Naive thymus-derived CD4-positive, alpha-beta T cell (primary cell): Measurements from ENCODE around the gene ADD3. TPM values are rescaled to one million over a fixed set of nuclear protein-coding genes. Genes with fewer than 3 reads are reported as not detected.

Experiments used
- ATAC-seq: fragments of 150-1000 bp; cut with Tn5 transposase; 2 replicates; pipeline ENCODE4 v1.10.0; 2021; ENCODE audit warnings: mild to moderate bottlenecking, moderate library complexity
- CTCF ChIA-PET: fragments of 350-600 bp; sonication (Branson Sonifier 250); formaldehyde crosslinking; loops from one replicate; lab custom pipeline; 2021; ENCODE audit warnings: antibody characterized with exemption; lab: Charles Lee
- POLR2A ChIA-PET: fragments of 350-600 bp; sonication (Branson Sonifier 250); formaldehyde crosslinking; loops from one replicate; lab custom pipeline; 2021; ENCODE audit warnings: antibody characterized with exemption, inconsistent platforms; lab: Charles Lee
- DNase-seq, 9 donors: peaks; one replicate each; pipeline versions ENCODE4 v3.0.0 to v3.0.0-alpha.2; 2020 to 2022; ENCODE audit warnings: mixed read lengths in 1 of 9
- H3K27ac ChIP-seq: one replicate; pipeline ENCODE4 v1.7.0; 2013; ENCODE audit warnings: mild to moderate bottlenecking, low read depth, low read length, moderate library complexity
- H3K27me3 ChIP-seq, 2 donors: one replicate each; pipeline ENCODE4 v1.7.0; 2013; ENCODE audit warnings: low read length in 2 of 2, mild to moderate bottlenecking in 2 of 2, moderate library complexity in 2 of 2; ENCODE audit not compliant: control insufficient read depth in 2 of 2, insufficient read depth in 2 of 2
- H3K36me3 ChIP-seq, 3 experiments: 1 replicate in 2 of 3; 2 replicates in 1 of 3; pipeline ENCODE4 v1.7.0; 2013; ENCODE audit warnings: low read length in 3 of 3, mild to moderate bottlenecking in 3 of 3, moderate library complexity in 1 of 3; ENCODE audit not compliant: insufficient read depth in 3 of 3, control insufficient read depth in 2 of 3
- H3K4me1 ChIP-seq, 2 donors: one replicate each; pipeline ENCODE4 v1.7.0; 2013; ENCODE audit warnings: low read length in 2 of 2, mild to moderate bottlenecking in 2 of 2, moderate library complexity in 1 of 2; ENCODE audit not compliant: control insufficient read depth in 2 of 2, insufficient read depth in 2 of 2
- H3K4me3 ChIP-seq: 2 replicates; pipeline ENCODE4 v1.7.0; 2013; ENCODE audit warnings: mild to moderate bottlenecking, low read length
- H3K9me3 ChIP-seq, 3 experiments: 1 replicate in 2 of 3; 2 replicates in 1 of 3; pipeline ENCODE4 v1.7.0; 2013; ENCODE audit warnings: low read length in 3 of 3; ENCODE audit not compliant: control insufficient read depth in 2 of 3
- H3K27ac Mint-ChIP-seq, 9 donors: one replicate each; pipeline ENCODE4 v1.8.0; 2020 to 2022; ENCODE audit warnings: mixed read lengths in 9 of 9, mild to moderate bottlenecking in 8 of 9, moderate library complexity in 5 of 9, inconsistent platforms in 2 of 9
- H3K27me3 Mint-ChIP-seq, 5 donors: one replicate each; pipeline ENCODE4 v1.8.0; 2021 to 2022; ENCODE audit warnings: mixed read lengths in 5 of 5, mild to moderate bottlenecking in 1 of 5
- H3K36me3 Mint-ChIP-seq, 5 donors: one replicate each; pipeline ENCODE4 v1.8.0; 2020 to 2022; ENCODE audit warnings: mixed read lengths in 5 of 5, mild to moderate bottlenecking in 3 of 5, inconsistent platforms in 1 of 5
- H3K4me1 Mint-ChIP-seq, 7 donors: one replicate each; pipeline ENCODE4 v1.8.0; 2020 to 2022; ENCODE audit warnings: mixed read lengths in 7 of 7, mild to moderate bottlenecking in 3 of 7, inconsistent platforms in 1 of 7
- H3K4me3 Mint-ChIP-seq, 10 donors: one replicate each; pipeline ENCODE4 v1.8.0; 2020 to 2022; ENCODE audit warnings: mild to moderate bottlenecking in 10 of 10, mixed read lengths in 10 of 10, moderate library complexity in 6 of 10, inconsistent platforms in 2 of 10
- H3K9me3 Mint-ChIP-seq, 11 donors: one replicate each; pipeline ENCODE4 v1.8.0; 2020 to 2022; ENCODE audit warnings: mixed read lengths in 11 of 11, mild to moderate bottlenecking in 4 of 11, inconsistent platforms in 1 of 11, moderate library complexity in 1 of 11
- intact Hi-C, 2 donors: fragments of 100-400 bp; cut with micrococcal nuclease; formaldehyde crosslinking; loops; one replicate each; pipeline ENCODE4 v1.15.1; 2023
- polyA plus RNA-seq, 2 donors: library from polyadenylated mRNA; unstranded; fragments of 300-500 nt; fragmentation: Illumina TruSeq; gene quantifications; one replicate each; pipeline ENCODE4 v1.2.3, GENCODE V29; 2021
- total RNA-seq, 6 experiments: library from RNA in 5 of 6; stranded (reverse) in 5 of 6; gene quantifications; 1 replicate in 5 of 6; 2 replicates in 1 of 6; pipeline ENCODE4 v1.2.3 and lab custom pipeline; 2021 to 2026

The ADD3 gene
- total and polyA plus RNA-seq, 7 experiments from 2014 or later: 281 to 535 (median 450) TPM

DNA sequence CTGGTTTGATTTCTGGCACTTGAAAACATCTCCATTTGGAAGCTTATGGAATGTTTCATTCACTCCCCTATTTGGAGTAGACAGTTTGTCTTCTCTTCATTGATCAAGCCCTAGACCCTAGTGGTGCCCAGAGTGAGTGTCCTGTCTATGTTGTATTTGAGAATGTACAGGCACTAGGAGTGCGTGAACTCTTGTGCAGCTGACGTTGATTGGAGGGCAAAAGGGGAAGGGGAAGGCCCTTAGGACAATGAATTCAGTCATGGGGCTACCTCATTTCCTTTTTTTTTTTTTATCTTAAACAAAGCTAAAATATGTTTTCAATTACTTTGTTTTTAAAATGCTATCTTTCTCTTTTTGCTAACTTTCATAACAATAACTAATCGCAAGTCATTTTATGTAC is 66.5 kb downstream of the ADD3 start:
- Histone ChIP-seq H3K4me1 (peaks cover 75 to 85% of the 10 kb centered on the region in 2 donors), H3K36me3 (no peaks in the 10 kb centered on the region), H3K9me3 (no peaks in the 10 kb centered on the region), H3K27me3 (no peaks in the 10 kb centered on the region), H3K27ac (peak overlapping the region; percentile 49), H3K4me3 (no peak overlapping the region)
- no peak for ATAC-seq
- peaks cover 0 to 27% (median 9%) of the 10 kb centered on the region in 5 donors for H3K36me3 Mint-ChIP-seq
- H3K27me3 Mint-ChIP-seq: no peaks in the 10 kb centered on the region
- ChIA-PET POLR2A (interaction anchor here (0.5 to 2.2 kb wide), 11 partner anchors 8 to 182 kb away, joined by 3 to 9 read pairs (median 3); no protein-coding TSS in a partner anchor), CTCF (interaction anchor here (0.6 to 2.3 kb wide), 6 partner anchors 14 to 424 kb away, joined by 3 to 5 read pairs (median 4); no protein-coding TSS in a partner anchor)
- peak overlapping the region; percentile 65 to 94 (median 89) for H3K27ac Mint-ChIP-seq
- DNase-seq: no peak
- H3K4me3 Mint-ChIP-seq: peak overlapping the region in 9 of 10 donors; percentile 39 to 78 (median 50)
- intact Hi-C loops: loop anchor here in 1 of 2 donors (10.0 kb wide), 1 partner anchor 791 kb away; no protein-coding TSS in a partner anchor
- H3K4me1 Mint-ChIP-seq: peaks cover 66 to 97% (median 91%) of the 10 kb centered on the region in 7 donors
- H3K9me3 Mint-ChIP-seq: peaks cover 0 to 2% (median 0%) of the 10 kb centered on the region in 11 donors

DNA sequence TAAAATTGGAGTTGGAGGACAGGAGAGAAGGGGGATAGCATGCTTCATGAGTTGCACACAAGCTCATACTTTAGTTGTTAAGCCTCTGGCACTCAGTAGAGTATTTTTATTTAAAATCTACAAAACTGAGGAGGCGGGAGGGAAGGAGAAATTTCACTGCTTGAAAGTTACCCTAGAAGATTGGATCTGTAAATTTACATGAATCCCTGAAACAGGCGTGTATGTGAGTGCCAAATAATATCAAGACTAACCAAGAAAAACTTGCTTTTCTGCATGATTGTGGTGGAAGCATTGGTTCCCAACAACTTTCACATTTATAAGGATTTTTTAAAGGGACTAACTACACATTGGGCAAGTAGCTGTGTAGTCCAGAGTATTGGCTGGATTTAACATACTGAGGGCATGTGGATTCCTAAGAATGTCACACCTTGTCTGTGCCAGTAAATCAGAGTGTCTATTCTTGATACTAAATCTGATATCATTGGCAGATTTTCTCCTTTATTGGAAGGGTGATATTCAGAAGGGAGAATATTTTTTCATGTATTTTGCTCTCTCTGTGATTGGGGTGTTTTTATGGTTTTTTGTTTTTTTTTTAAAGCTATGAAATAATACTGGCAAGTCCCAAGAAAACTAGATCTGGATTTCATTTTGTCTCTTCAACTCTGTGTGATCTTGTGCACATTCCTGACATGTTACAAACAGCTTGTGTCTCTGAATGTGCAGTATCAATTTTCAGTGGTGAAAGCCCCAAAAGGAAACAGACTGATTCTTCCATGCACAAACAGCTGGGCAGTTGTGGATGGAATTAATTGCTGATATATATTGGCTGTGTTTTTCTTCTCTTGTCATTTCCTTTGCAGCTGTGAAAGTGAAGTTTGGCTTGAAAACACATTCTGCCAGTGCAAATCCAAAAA is 67.2 kb downstream of the ADD3 start:
- CTCF ChIA-PET: interaction anchor here (1.1 to 2.3 kb wide), 4 partner anchors 14 to 191 kb away, joined by 3 to 5 read pairs (median 4); no protein-coding TSS in a partner anchor
- ATAC-seq (no peak), DNase-seq (no peak)
- peak overlapping the region; percentile 65 to 94 (median 89) for H3K27ac Mint-ChIP-seq
- POLR2A ChIA-PET: interaction anchor here (0.5 to 2.5 kb wide), 13 partner anchors 9 to 183 kb away, joined by 3 to 9 read pairs (median 3); no protein-coding TSS in a partner anchor
- no peak overlapping the region for H3K4me3 ChIP-seq
- no peaks in the 10 kb centered on the region for H3K36me3 ChIP-seq
- peak overlapping the region; percentile 47 for H3K27ac ChIP-seq
- H3K9me3 Mint-ChIP-seq: peaks cover 0 to 2% (median 0%) of the 10 kb centered on the region in 11 donors
- no peaks in the 10 kb centered on the region for H3K27me3 ChIP-seq
- intact Hi-C loops: loop anchor here (5.0 to 10.0 kb wide), 5 partner anchors 33 to 790 kb away; partner anchors contain the start of gene MXI1 (in 1 of the 2)
- H3K4me1 Mint-ChIP-seq: peaks cover 65 to 97% (median 89%) of the 10 kb centered on the region in 7 donors
- H3K27me3 Mint-ChIP-seq: no peaks in the 10 kb centered on the region
- peaks cover 0 to 31% (median 9%) of the 10 kb centered on the region in 5 donors for H3K36me3 Mint-ChIP-seq
- peaks cover 73 to 85% of the 10 kb centered on the region in 2 donors for H3K4me1 ChIP-seq
- H3K4me3 Mint-ChIP-seq: peak overlapping the region; percentile 10 to 84 (median 57)
- no peaks in the 10 kb centered on the region for H3K9me3 ChIP-seq

DNA sequence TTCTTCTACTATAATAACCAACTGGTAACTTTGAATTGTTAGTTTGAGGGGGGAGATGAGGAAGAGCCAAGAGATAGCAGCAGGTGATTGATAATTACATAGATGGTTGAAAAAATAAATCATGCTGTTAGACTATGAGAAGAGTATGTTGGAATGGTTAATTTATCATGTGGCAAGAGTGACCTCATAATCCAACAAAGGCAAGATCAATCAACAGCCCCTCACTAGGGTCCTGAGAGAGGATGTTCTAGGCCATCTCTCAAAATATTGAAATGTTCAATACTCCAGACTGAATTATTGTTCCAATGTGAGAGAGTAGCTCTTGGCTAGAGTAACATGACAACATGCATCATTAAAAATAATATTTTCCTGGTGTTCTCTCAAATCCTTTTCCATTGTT is 67.9 kb downstream of the ADD3 start:
- no peaks in the 10 kb centered on the region for H3K36me3 ChIP-seq
- Mint-ChIP-seq H3K36me3 (peaks cover 0 to 32% (median 10%) of the 10 kb centered on the region in 5 donors), H3K27ac (peak overlapping the region; percentile 65 to 94 (median 88)), H3K4me1 (peaks cover 65 to 97% (median 87%) of the 10 kb centered on the region in 7 donors), H3K4me3 (peak overlapping the region; percentile 3 to 84 (median 57)), H3K27me3 (no peaks in the 10 kb centered on the region), H3K9me3 (peaks cover 0 to 2% (median 0%) of the 10 kb centered on the region in 11 donors)
- DNase-seq: no peak
- ChIA-PET POLR2A (interaction anchor here (0.7 to 2.5 kb wide), 6 partner anchors 13 to 134 kb away, joined by 3 to 9 read pairs (median 4); no protein-coding TSS in a partner anchor), CTCF (interaction anchor here (1.3 to 2.3 kb wide), 2 partner anchors 67 to 192 kb away, joined by 4 to 5 read pairs; no protein-coding TSS in a partner anchor)
- H3K27ac ChIP-seq: peak overlapping the region; percentile 47
- H3K27me3 ChIP-seq: no peaks in the 10 kb centered on the region
- intact Hi-C loops: loop anchor here (1.0 to 10.0 kb wide), 10 partner anchors 17 to 789 kb away; partner anchors contain the start of gene MXI1 (in 1 of the 2)
- H3K4me3 ChIP-seq: no peak overlapping the region
- no peaks in the 10 kb centered on the region for H3K9me3 ChIP-seq
- no peak for ATAC-seq
- H3K4me1 ChIP-seq: peaks cover 69 to 84% of the 10 kb centered on the region in 2 donors

DNA sequence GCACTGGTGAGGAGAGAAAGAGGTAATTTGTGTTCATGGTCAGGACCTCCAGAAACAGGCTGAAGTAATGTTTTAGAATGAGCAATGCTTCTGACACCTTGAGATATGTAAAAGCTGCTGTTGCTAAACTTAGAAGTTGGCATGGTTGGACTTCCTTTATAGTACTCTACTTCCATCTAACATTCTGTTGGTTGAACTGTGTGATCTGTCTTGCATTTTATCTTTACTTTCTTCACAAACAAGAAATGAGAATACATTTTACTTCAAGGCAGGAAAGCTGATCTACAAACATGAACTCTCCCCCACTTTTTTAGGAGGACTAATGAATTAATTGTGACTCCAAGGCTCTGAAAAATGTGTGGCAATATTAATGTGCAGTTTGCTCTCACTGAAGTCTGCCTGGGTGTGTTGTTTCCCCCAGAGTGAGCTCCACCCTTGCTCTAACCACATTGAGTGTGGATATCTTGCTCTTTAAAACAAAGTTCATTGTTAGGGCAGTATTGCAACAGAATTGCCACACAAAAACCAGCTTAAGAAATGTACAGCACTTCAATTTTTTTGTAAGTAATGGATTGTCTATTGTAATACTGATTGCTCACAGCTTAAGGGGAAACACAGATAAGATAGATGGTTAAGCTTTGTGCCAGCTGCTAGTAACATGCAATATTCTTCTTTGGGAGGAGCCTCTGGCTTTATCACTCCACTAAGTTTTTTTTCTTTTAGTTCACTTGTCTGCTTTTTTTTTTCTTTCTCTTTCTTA is 69.0 kb downstream of the ADD3 start:
- Histone ChIP-seq H3K27me3 (no peaks in the 10 kb centered on the region), H3K36me3 (no peaks in the 10 kb centered on the region), H3K4me3 (peak overlapping the region; percentile 21), H3K4me1 (peaks cover 69 to 84% of the 10 kb centered on the region in 2 donors), H3K27ac (peak overlapping the region; percentile 56), H3K9me3 (no peaks in the 10 kb centered on the region)
- H3K27me3 Mint-ChIP-seq: no peaks in the 10 kb centered on the region
- H3K36me3 Mint-ChIP-seq: peaks cover 0 to 36% (median 13%) of the 10 kb centered on the region in 5 donors
- peaks cover 0 to 2% (median 0%) of the 10 kb centered on the region in 11 donors for H3K9me3 Mint-ChIP-seq
- peak overlapping the region; percentile 73 to 92 (median 86) for H3K4me3 Mint-ChIP-seq
- peak overlapping the region; percentile 79 to 97 (median 94) for H3K27ac Mint-ChIP-seq
- POLR2A ChIA-PET: interaction anchor here (0.6 to 2.5 kb wide), 16 partner anchors 8 to 145 kb away, joined by 3 to 19 read pairs (median 4); no protein-coding TSS in a partner anchor
- peaks cover 64 to 97% (median 87%) of the 10 kb centered on the region in 7 donors for H3K4me1 Mint-ChIP-seq
- DNase-seq: peak in 7 of 9 donors; percentile 47 to 74 (median 60)
- CTCF ChIA-PET: interaction anchor here (0.6 to 1.4 kb wide), 8 partner anchors 9 to 335 kb away, joined by 3 to 9 read pairs (median 4); no protein-coding TSS in a partner anchor
- intact Hi-C loops: loop anchor here (1.0 to 10.0 kb wide), 13 partner anchors 7 to 788 kb away; partner anchors contain the start of gene MXI1 (in 1 of the 2)
- ATAC-seq: peak; percentile 85

DNA sequence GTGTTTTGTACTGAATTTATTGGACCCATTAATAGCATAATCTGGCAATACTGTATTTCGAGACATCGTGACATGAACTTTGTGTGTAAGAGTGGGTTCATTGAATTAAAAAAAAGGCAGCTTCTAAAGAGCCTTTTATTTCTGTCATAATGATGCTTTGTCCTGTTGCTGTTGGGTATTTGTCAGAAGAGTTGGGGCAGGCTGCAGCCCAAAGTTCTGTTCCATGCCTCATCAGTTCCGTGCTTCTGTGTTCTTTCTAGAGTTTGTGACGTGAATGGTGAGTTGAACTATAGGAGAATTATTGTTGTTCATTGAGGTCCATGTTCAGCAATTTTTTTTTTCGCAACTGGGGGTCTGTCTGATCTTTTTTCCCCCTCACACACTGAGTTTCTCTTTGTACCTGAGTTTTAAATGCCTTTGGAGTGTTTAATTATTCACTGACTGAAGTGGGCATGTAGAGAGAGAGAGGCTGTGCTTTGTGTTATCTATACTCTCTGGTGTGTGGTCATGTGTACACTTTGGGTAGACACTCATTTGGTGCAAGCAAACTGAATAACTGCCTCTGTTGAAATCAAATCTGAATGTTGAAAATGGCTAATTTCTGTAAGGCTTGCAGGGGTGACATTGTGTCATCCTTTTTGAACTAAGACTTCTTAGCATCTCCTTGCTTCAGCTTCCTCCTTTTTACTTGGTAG is 69.8 kb downstream of the ADD3 start:
- Mint-ChIP-seq H3K4me3 (peak overlapping the region; percentile 73 to 92 (median 86)), H3K27me3 (no peaks in the 10 kb centered on the region), H3K4me1 (peaks cover 61 to 97% (median 88%) of the 10 kb centered on the region in 7 donors), H3K9me3 (peaks cover 0 to 2% (median 0%) of the 10 kb centered on the region in 11 donors), H3K36me3 (peaks cover 0 to 42% (median 12%) of the 10 kb centered on the region in 5 donors), H3K27ac (peak overlapping the region; percentile 79 to 97 (median 94))
- Histone ChIP-seq H3K27me3 (no peaks in the 10 kb centered on the region), H3K4me1 (peaks cover 70 to 87% of the 10 kb centered on the region in 2 donors), H3K9me3 (no peaks in the 10 kb centered on the region), H3K4me3 (peak overlapping the region; percentile 21), H3K36me3 (no peaks in the 10 kb centered on the region), H3K27ac (peak overlapping the region; percentile 56)
- POLR2A ChIA-PET: interaction anchor here (0.6 to 2.5 kb wide), 20 partner anchors 8 to 146 kb away, joined by 3 to 19 read pairs (median 4); no protein-coding TSS in a partner anchor
- peak; percentile 25 for ATAC-seq
- DNase-seq: peak in 5 of 9 donors; percentile 45 to 72 (median 61)
- CTCF ChIA-PET: interaction anchor here (1.1 to 1.6 kb wide), 8 partner anchors 10 to 194 kb away, joined by 3 to 9 read pairs (median 5); no protein-coding TSS in a partner anchor
- intact Hi-C loops: loop anchor here (1.0 to 10.0 kb wide), 12 partner anchors 8 to 787 kb away; partner anchors contain the start of gene MXI1 (in 1 of the 2)
